GM11168 (cell line): Measurements from ENCODE around the gene DYNC1I1.

ENCODE experiments used
- in situ Hi-C: fragments of 300-500 bp; cut with MboI; formaldehyde crosslinking; loops from one replicate; pipeline ENCODE4 v1.12.0; 2022; ENCODE audit warnings: low sequenced_read_pairs; ENCODE audit not compliant: unreplicated experiment

Gene DYNC1I1

GRCh38 chr7:95843286-95843685, 70.9 kb downstream of the DYNC1I1 start:
- in situ Hi-C loops, result no loop called here

- in situ Hi-C loops, result no loop called here
These were observed 72.7 kb downstream of the DYNC1I1 start for GRCh38 chr7:95845007-95845406.

GRCh38 chr7:95847061-95847460, 74.7 kb downstream of the DYNC1I1 start:
- in situ Hi-C loops, result no loop called here

- in situ Hi-C loops, result no loop called here
These were observed 87.1 kb downstream of the DYNC1I1 start for GRCh38 chr7:95859429-95859828.

- in situ Hi-C loops, result no loop called here
These were observed 88.7 kb downstream of the DYNC1I1 start for GRCh38 chr7:95861041-95861440.

GRCh38 chr7:95863623-95864022, 91.3 kb downstream of the DYNC1I1 start:
- in situ Hi-C loops, result no loop called here

- in situ Hi-C loops, result no loop called here
These were observed 93.5 kb downstream of the DYNC1I1 start for GRCh38 chr7:95865716-95866371.

- in situ Hi-C loops, result no loop called here
These were observed 95.0 kb downstream of the DYNC1I1 start for GRCh38 chr7:95867309-95867708.

- in situ Hi-C loops, result no loop called here
These were observed 98.9 kb downstream of the DYNC1I1 start for GRCh38 chr7:95871075-95871848.

GRCh38 chr7:95871896-95872295, 99.5 kb downstream of the DYNC1I1 start:
- in situ Hi-C loops, result no loop called here

GRCh38 chr7:95874129-95874528, 101.8 kb downstream of the DYNC1I1 start:
- in situ Hi-C loops, result no loop called here

GRCh38 chr7:95874541-95875265, 102.3 kb downstream of the DYNC1I1 start:
- in situ Hi-C loops, result no loop called here

- in situ Hi-C loops, result no loop called here
These were observed 103.2 kb downstream of the DYNC1I1 start for GRCh38 chr7:95875519-95875918.

- in situ Hi-C loops, result no loop called here
These were observed 106.3 kb downstream of the DYNC1I1 start for GRCh38 chr7:95878677-95879076.

GRCh38 chr7:95881597-95881996, 109.2 kb downstream of the DYNC1I1 start:
- in situ Hi-C loops, result no loop called here

- in situ Hi-C loops, result no loop called here
These were observed 110.9 kb downstream of the DYNC1I1 start for GRCh38 chr7:95883217-95883616.

GRCh38 chr7:95886501-95887090, 114.2 kb downstream of the DYNC1I1 start:
- in situ Hi-C loops, result no loop called here

GRCh38 chr7:95893484-95893883, 121.1 kb downstream of the DYNC1I1 start:
- in situ Hi-C loops, result no loop called here

- in situ Hi-C loops, result no loop called here
These were observed 125.3 kb downstream of the DYNC1I1 start for GRCh38 chr7:95897557-95898251.

- in situ Hi-C loops, result loop anchor here (25.0 kb wide), 1 partner anchor 1937 kb away; no protein-coding TSS in a partner anchor
These were observed 127.7 kb downstream of the DYNC1I1 start for GRCh38 chr7:95899919-95900513.
